Stomach (tissue), 4 donors: ENCODE results near the gene CCDC158.

ENCODE experiments used
- CTCF ChIP-seq, 7 experiments: fragments of 450-650 bp in 4 of 7; fragments of 200-600 bp in 3 of 7; sonication (generic) in 3 of 7; IDR thresholded peaks; one replicate each; pipeline ENCODE4 v1.5.1; 2016 to 2019; ENCODE audit warnings: antibody characterized with exemption in 7 of 7, control low read depth in 2 of 7, mild to moderate bottlenecking in 1 of 7
- POLR2A ChIP-seq, 4 donors: fragments of 450-650 bp; IDR thresholded peaks; one replicate each; pipeline ENCODE4 v1.6.1; 2016; ENCODE audit warnings: antibody characterized with exemption in 4 of 4, control low read depth in 2 of 4, mild to moderate bottlenecking in 1 of 4, moderate library complexity in 1 of 4
- POLR2AphosphoS5 ChIP-seq, 3 donors: sonication (generic); formaldehyde crosslinking; IDR thresholded peaks; one replicate each; pipeline ENCODE4 v1.6.1; 2016; ENCODE audit warnings: antibody characterized with exemption in 3 of 3

- TF ChIP-seq POLR2A (IDR thresholded peaks at IDR 0.05): no peak
- no peak for TF ChIP-seq CTCF (IDR thresholded peaks at IDR 0.05)
- TF ChIP-seq POLR2AphosphoS5 (IDR thresholded peaks at IDR 0.05): no peak
Observed at GRCh38 chr4:76309939-76310550, 110.9 kb downstream of the CCDC158 start.
